HCT116 (cell line): ENCODE measurements around the gene TMEM240. TPM values are rescaled to one million over a fixed set of nuclear protein-coding genes. Genes with fewer than 3 reads are reported as not detected.

Experiments
- ATAC-seq: fragments of 200-7000 bp; cut with Tn5 transposase; 2 replicates; pipeline ENCODE4 v1.9.1; 2020; ENCODE audit warnings: mild to moderate bottlenecking, moderate library complexity
- BruUV-seq: library from RNA; stranded (reverse); fragments of 400-500 nt; replicated peaks from 2 replicates; lab custom pipeline; 2021; lab: Mats Ljungman, UMichigan
- CTCF ChIA-PET: fragments of 300-600 bp; sonication (Branson Sonifier 250); formaldehyde crosslinking; loops from one replicate; lab custom pipeline; 2021; ENCODE audit warnings: antibody characterized with exemption; lab: Charles Lee
- POLR2A ChIA-PET: fragments of 300-600, 350-600 bp; sonication (Branson Sonifier 250); formaldehyde crosslinking; loops from one replicate; lab custom pipeline; 2021; ENCODE audit warnings: antibody characterized with exemption; lab: Charles Lee
- RAD21 ChIA-PET, 2 experiments: fragments of 300-600 bp; sonication (Branson Sonifier 250); formaldehyde crosslinking; loops; one replicate each; lab custom pipeline; 2023; ENCODE audit warnings: low total read pairs in 2 of 2; ENCODE audit not compliant: uncharacterized antibody in 2 of 2, unreplicated experiment in 2 of 2, low non-redundant PET in 1 of 2; lab: Charles Lee
- DNase-seq: peaks from one replicate; pipeline ENCODE4 v3.0.0-alpha.2; 2010; ENCODE audit warnings: low read depth, low spot score
- H2AFZ ChIP-seq: fragments of 200-600 bp; shearing (Covaris generic), sonication (generic); 2 replicates; pipeline ENCODE4 v1.6.1; 2017; ENCODE audit warnings: low read depth, mixed run types, mixed read lengths, antibody characterized with exemption, low read length; ENCODE audit not compliant: poor library complexity, severe bottlenecking
- H3K27ac ChIP-seq: 2 replicates; pipeline ENCODE4 v1.5.1; 2012; ENCODE audit warnings: low read depth, low read length
- H3K27me3 ChIP-seq: fragments of 200-600 bp; sonication (generic); 2 replicates; pipeline ENCODE4 v1.6.1; 2016; ENCODE audit warnings: mixed run types, low read length, mixed read lengths; ENCODE audit not compliant: insufficient read depth
- H3K36me3 ChIP-seq, 2 experiments: fragments of 200-500 bp in 1 of 2; fragments of 200-600 bp in 1 of 2; sonication (Bioruptor generic) in 1 of 2; sonication (generic) in 1 of 2; 2 replicates each; pipeline versions ENCODE4 v1.5.1 to v1.6.1; 2014 to 2016; ENCODE audit warnings: low read length in 2 of 2, inconsistent platforms in 1 of 2, mixed read lengths in 1 of 2, mixed run types in 1 of 2; ENCODE audit not compliant: insufficient read depth in 2 of 2, control insufficient read depth in 1 of 2
- H3K4me1 ChIP-seq, 2 experiments: fragments of 200-600 bp in 1 of 2; sonication (generic) in 1 of 2; 2 replicates each; pipeline versions ENCODE4 v1.5.1 to v1.6.1; 2012 to 2017; ENCODE audit warnings: low read length in 2 of 2, inconsistent platforms in 1 of 2, mild to moderate bottlenecking in 1 of 2, mixed read lengths in 1 of 2, mixed run types in 1 of 2, moderate library complexity in 1 of 2; ENCODE audit not compliant: insufficient read depth in 2 of 2, control insufficient read depth in 1 of 2
- H3K4me2 ChIP-seq: fragments of 200-600 bp; sonication (generic); 2 replicates; pipeline ENCODE4 v1.6.1; 2017; ENCODE audit warnings: mixed run types, low read length, mixed read lengths
- H3K4me3 ChIP-seq, 2 experiments: fragments of 200-600 bp in 1 of 2; sonication (generic) in 1 of 2; replicated peaks in 1 of 2; 2 replicates each; pipeline ENCODE4 v1.5.1; 2011 to 2016; ENCODE audit warnings: low read length in 2 of 2, control low read depth in 1 of 2, low read depth in 1 of 2, mild to moderate bottlenecking in 1 of 2, mixed read lengths in 1 of 2, mixed run types in 1 of 2
- H3K79me2 ChIP-seq: fragments of 200-600 bp; sonication (generic); 2 replicates; pipeline ENCODE4 v1.6.1; 2017; ENCODE audit warnings: mild to moderate bottlenecking, mixed run types, low read length, moderate library complexity, mixed read lengths; ENCODE audit not compliant: insufficient read depth
- H3K9ac ChIP-seq: fragments of 200-600 bp; sonication (generic); 2 replicates; pipeline ENCODE4 v1.6.1; 2016; ENCODE audit warnings: low read length, mixed read lengths
- H3K9me2 ChIP-seq: fragments of 200-600 bp; sonication (generic), shearing (Covaris generic); 2 replicates; pipeline ENCODE4 v1.6.1; 2017; ENCODE audit warnings: mixed run types, mild to moderate bottlenecking, moderate library complexity; ENCODE audit not compliant: insufficient read depth
- H3K9me3 ChIP-seq, 2 experiments: fragments of 200-500 bp in 1 of 2; fragments of 200-600 bp in 1 of 2; sonication (Bioruptor generic) in 1 of 2; sonication (generic) in 1 of 2; 2 replicates each; pipeline ENCODE4 v1.6.1; 2014 to 2017; ENCODE audit warnings: low read length in 2 of 2, mixed read lengths in 2 of 2, inconsistent platforms in 1 of 2, low read depth in 1 of 2, mild to moderate bottlenecking in 1 of 2, mixed run types in 1 of 2, moderate library complexity in 1 of 2; ENCODE audit not compliant: control insufficient read depth in 1 of 2, insufficient read depth in 1 of 2
- H4K20me1 ChIP-seq: fragments of 200-600 bp; sonication (generic), shearing (Covaris generic); 2 replicates; pipeline ENCODE4 v1.6.1; 2017; ENCODE audit warnings: mixed run types, mild to moderate bottlenecking, moderate library complexity; ENCODE audit not compliant: insufficient read depth
- CBX3 ChIP-seq: IDR thresholded peaks from 2 replicates; pipeline ENCODE4 v1.6.1; 2012; ENCODE audit warnings: low read depth
- CEBPB ChIP-seq: IDR thresholded peaks from 2 replicates; pipeline ENCODE4 v1.6.1; 2012; ENCODE audit warnings: low read depth
- EGR1 ChIP-seq: IDR thresholded peaks from 2 replicates; pipeline ENCODE4 v1.6.1; 2012; ENCODE audit warnings: low read depth
- EZH2 ChIP-seq: fragments of 200-600 bp; sonication (generic); IDR thresholded peaks from 2 replicates; pipeline ENCODE4 v1.6.1; 2017; ENCODE audit warnings: antibody characterized with exemption, mixed run types
- EZH2phosphoT487 ChIP-seq: fragments of 200-600 bp; IDR thresholded peaks from 2 replicates; pipeline ENCODE4 v1.6.1; 2018; ENCODE audit warnings: antibody characterized with exemption, borderline replicate concordance
- FOSL1 ChIP-seq: IDR thresholded peaks from 2 replicates; pipeline ENCODE4 v1.6.1; 2012; ENCODE audit warnings: low read depth
- JUND ChIP-seq: IDR thresholded peaks from 2 replicates; pipeline ENCODE4 v1.6.1; 2012
- RAD21 ChIP-seq: IDR thresholded peaks from 2 replicates; pipeline ENCODE4 v1.6.1; 2012; ENCODE audit warnings: low read depth, mild to moderate bottlenecking
- REST ChIP-seq: IDR thresholded peaks from 2 replicates; pipeline ENCODE4 v1.6.1; 2012; ENCODE audit warnings: low read depth
- SIN3A ChIP-seq: IDR thresholded peaks from 2 replicates; pipeline ENCODE4 v1.6.1; 2012; ENCODE audit warnings: low read depth
- SP1 ChIP-seq: IDR thresholded peaks from 2 replicates; pipeline ENCODE4 v1.6.1; 2012; ENCODE audit warnings: low read depth
- SRF ChIP-seq: IDR thresholded peaks from 2 replicates; pipeline ENCODE4 v1.6.1; 2012; ENCODE audit warnings: low read depth
- YY1 ChIP-seq: IDR thresholded peaks from 2 replicates; pipeline ENCODE4 v1.6.1; 2011; ENCODE audit warnings: low read length, low read depth, moderate library complexity, mild to moderate bottlenecking; ENCODE audit not compliant: insufficient replicate concordance; ENCODE audit errors: extremely low read depth
- intact Hi-C: fragments of 100-400 bp; cut with micrococcal nuclease; formaldehyde crosslinking; loops from 2 replicates; pipeline ENCODE4 v1.10.0; 2022
- total RNA-seq: library from RNA; stranded (reverse); gene quantifications from one replicate; pipeline ENCODE4 v1.2.1, GENCODE V29; 2021; ENCODE audit not compliant: unreplicated experiment

Gene TMEM240
- total RNA-seq, 1 experiment from 2014 or later: 2.3 TPM

- ATAC-seq (no peak), DNase-seq (no peak)
- Histone ChIP-seq H3K9me2 (no peaks in the 10 kb centered on the region), H4K20me1 (no peaks in the 10 kb centered on the region), H3K27me3 (no peaks in the 10 kb centered on the region), H3K27ac (no peak overlapping the region), H3K4me1 (peaks cover 0 to 10% of the 10 kb centered on the region in 2 experiments; a peak in 2 of 4 replicates), H3K9ac (no peak overlapping the region), H3K4me2 (no peak overlapping the region), H3K9me3 (no peaks in the 10 kb centered on the region), H3K4me3 (no peak overlapping the region), H2AFZ (no peak overlapping the region), H3K36me3 (peaks cover 0 to 3% of the 10 kb centered on the region in 2 experiments; a peak in 2 of 4 replicates), H3K79me2 (peaks cover 31% of the 10 kb centered on the region; the same call in 1 of the 2 replicates)
- no peak for TF ChIP-seq SP1
- no peak for TF ChIP-seq CEBPB
- no peak for TF ChIP-seq SIN3A
- no peak for TF ChIP-seq RAD21
- TF ChIP-seq EZH2: no peak
- TF ChIP-seq FOSL1: no peak
- TF ChIP-seq REST: no peak
- no peak for TF ChIP-seq JUND
- TF ChIP-seq YY1: no peak
- TF ChIP-seq EGR1: no peak
- TF ChIP-seq CBX3: no peak
- TF ChIP-seq SRF: no peak
- TF ChIP-seq EZH2phosphoT487: no peak
- ChIA-PET RAD21 (no interaction called here), CTCF (no interaction called here), POLR2A (no interaction called here)
- BruUV-seq: no TSS peak
- intact Hi-C loops: no loop called here
Observed at GRCh38 chr1:1552263-1552639, 11.8 kb upstream of the TMEM240 start.
